NCI-H1092 (cell line): ENCODE data around the gene GREB1L.
"Not testable (repeated sequence)": the region's sequence is repeated elsewhere in the genome, so short reads cannot be mapped to it uniquely, and the experiment has no call there.

Source experiments
- DNase-seq: peaks from one replicate; lab custom pipeline; 2025; lab: John Stamatoyannopoulos, UW

GREB1L gene

DNA sequence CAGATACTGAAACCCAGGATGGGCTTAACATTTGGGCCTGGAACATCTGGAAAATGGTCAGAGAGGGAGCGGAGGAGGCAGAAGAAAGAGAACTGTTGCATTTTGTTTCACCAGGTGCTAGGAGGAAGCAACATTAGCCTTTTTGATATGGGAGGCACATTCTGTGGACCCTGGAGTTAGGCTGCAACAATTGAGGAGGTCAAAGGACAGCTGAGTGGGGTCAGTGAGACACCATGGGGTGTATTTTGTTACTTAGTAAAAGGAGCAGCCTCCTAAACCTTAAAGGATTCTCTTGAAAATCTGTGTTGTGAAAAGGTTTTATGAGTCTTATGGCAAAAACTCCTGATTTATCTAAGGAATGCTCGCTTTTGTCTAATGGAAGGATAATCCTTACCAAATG lies 124.9 kb downstream of the GREB1L start:
- DNase-seq = no peak

DNA sequence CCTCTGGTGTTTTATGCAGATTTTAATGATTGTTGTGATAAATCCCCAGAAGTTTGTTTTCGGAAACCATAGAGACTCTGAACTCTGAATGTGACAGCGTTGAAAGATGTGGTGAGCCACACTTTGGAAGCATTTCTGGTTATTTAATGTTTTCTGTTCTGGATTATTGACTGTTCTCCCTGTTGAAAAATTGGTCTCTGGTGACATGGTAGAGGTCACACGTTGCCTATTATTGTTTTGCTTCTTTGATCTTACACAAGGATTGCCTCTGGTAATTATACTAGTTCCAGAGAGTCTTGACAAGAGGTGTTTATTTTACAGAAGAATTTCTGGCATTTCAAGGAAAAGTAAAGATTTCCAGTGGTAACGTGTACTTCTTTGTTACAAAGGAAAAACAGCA lies 127.1 kb downstream of the GREB1L start:
- no peak for DNase-seq

DNA sequence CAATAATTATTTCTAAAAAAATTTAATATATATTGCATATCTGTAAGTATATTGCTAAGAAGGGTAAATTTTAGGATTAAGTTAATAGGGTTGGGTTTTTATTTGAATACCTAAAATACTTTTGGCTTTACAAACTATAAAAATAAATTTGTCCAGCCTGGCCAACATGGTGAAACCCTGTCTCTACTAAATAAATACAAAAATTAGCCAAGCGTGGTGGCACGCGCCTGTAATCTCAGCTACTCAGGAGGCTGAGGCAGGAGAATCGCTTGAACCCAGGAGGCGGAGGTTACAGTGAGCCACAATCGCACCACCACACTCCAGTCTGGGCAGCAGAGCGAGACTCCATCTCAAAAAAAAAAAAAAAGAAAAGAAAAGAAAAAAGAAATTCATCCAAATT lies 127.6 kb downstream of the GREB1L start:
- DNase-seq = not testable (repeated sequence)

DNA sequence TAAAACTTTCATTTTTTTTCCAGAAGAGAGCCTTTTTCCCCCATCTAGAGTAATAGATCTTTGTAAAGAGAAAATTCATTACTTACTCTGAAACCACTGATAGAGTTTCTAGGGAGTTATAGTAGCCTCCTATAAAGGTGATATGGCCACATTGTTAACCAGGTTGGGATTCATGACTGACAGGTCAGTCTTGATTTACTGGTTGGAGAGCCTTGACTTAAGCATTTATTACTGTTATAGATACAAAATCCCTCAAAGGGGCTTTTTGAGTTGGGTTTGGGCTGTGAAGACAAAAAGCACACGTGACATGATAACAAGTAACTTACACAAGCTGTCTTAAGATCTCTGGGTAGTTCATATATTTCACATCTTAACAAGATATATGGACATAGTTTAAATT lies 141.0 kb downstream of the GREB1L start:
- no peak for DNase-seq

DNA sequence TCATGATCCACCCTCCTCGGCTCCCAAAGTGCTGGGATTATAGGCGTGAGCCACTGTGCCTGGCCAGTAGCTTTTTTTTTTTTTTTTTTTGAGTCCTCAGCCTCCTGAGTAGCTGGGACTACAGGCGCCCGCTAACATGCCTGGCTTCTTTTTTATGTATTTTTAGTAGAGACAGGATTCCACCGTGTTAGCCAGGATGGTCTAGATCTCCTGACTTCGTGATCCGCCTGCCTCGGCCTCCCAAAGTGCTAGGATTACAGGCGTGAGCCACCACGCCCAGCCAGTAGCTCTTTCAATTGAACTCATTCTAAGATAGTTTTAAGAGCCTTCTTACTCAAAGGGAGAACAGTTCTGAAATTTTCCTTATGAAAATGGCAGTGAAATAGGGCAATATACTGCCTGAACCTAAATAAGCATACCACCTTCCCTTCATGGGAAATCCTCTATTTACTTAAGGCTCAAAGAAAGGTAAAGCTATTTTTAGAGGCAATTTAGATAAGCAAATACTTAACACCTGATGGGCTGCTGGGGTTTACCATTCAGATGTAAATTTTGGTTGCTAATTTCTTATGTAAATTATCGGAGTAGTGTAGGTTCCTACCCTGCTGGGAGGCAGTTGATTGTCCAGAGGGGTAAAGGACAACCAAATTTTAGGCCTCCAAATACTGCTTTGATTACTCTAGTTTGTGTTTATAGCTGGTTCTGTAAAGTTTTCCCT lies 144.7 kb downstream of the GREB1L start:
- DNase-seq = no peak

DNA sequence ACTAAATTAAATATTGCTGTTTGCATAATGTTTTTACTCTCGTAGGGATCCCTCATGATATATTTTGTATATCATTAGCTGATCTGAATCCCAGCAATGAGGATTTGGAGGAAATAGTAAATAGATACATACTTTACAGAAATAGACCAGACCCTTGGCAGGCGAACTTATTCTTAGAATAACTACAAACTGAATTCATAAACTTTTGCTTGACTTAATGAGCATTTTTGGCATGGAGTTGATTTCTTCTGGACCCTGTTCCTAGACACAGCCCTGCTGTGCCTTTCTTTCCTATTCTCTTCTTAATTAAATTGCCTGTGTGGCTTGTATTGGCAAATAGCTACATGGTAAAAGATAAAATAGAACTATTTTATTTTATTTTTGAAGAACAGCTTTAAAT lies 145.9 kb downstream of the GREB1L start:
- DNase-seq = no peak

DNA sequence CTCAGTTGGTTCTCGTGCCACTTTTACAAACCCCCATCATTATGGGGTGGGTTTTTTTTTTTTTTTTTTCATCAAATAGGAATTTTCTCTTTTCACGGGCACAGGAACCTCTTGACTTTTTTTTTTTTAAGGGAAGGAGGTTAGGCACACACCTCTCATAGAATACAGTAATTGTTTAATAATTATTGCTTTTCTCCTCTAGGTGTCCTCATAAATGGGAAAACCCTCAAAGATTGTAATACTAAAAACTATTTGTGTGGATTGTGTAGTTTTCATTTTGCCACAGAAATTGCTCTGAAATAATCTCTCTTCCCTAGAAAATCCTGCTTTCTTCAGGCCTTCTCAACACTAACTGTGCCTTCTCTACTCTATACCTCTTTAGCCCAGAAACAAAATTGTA lies 147.3 kb downstream of the GREB1L start:
- no peak for DNase-seq

DNA sequence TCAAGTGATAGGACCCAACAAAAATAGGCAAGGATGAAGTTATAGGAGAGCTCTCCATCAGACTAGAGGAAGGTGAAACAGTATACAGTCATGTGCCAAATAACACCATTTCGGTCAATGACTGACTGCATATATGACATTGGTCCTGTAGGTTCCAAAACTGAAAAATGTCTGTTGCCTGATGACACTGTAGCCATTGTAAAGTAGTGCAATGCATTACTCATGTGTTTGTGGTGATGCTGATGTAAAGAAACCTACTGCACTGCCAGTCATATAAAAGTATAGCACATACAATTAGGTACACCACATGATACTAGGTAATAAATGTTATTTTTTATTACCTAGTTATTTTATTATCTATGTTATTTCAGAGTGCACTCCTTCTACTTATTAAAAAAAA lies 147.9 kb downstream of the GREB1L start:
- no peak for DNase-seq

DNA sequence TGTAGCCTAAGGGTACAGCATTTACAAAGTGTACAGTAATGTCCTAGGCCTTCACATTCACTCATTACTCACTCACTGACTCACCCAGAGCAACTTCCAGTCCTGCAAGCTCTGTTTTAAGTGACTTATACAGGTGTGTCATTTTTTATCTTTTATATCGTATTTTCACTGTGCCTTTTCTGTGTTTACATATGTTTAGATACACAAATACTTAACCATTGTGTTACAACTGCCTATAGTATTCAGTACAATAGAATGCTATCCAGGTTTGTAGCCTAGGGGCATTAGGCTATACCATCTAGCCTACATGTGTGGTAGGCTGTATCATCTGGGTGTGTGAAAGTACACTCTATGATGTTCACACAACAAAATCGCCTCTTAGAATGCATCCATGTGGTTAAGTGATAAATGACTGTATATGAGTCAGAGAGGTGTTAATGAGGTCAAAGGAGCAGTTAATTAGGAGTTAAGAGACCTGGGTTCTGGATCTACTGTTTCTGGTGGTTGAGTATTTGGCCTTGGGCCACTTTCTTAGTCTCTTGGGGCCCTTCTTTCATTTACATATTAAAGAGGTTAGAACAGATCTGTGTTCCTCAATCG lies 149.1 kb downstream of the GREB1L start:
- no peak for DNase-seq

DNA sequence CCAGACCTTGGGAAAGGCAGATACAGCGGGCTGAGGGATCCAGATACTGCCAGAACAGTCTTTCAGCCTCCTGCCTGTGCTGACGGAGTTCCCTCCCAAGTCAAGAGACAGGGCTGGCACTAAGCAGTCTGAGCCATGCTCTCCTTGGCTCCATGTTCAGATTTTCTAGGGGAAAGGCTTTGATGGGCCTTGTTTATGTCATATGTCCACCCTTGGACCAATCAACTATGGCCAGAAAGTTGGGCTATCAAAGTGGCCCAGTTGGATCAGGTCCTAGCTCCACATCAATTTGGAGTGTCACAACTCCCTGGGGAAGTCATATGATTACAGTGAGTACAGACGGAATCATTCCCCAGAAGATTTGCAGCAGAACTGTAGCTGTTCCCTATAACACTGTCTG lies 152.0 kb downstream of the GREB1L start:
- DNase-seq = no peak

DNA sequence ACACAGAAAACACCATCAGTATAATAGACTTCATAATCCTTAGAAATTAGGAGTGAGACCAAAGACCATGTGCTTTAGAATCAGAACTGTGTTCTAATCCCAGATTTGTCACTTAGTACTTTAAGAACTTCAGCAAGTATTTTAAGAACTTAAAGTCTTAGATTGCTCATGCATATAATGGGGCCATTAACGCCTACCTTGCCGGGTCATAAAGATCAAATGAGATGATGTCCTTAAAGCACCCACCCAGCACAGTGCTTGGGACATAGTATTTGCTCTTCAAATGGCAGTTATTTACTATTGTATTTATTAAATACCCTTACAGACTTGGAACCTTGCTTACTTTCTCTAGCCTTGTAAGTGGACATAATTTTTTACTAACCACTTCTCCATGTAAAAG lies 156.1 kb downstream of the GREB1L start:
- no peak for DNase-seq

DNA sequence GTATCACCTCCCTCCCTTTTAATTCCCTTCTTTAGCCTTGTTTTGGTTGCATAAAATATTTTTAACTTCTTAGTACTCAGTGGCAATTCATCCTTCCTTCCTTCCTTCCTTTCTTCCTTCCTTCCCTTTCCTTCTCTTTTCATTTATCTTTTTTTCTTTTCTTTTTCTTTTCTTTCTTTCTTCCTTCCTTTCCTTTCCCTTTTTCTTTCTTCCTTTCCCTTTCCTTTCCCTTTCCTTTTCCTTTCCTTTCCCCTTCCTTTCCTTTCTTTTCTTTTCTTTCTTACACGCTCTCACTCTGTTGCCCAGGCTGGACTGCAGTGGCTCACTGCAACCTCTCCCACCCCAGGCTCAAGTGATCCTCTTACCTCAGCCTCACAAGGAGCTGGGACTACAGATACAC lies 160.2 kb downstream of the GREB1L start:
- DNase-seq = no peak

DNA sequence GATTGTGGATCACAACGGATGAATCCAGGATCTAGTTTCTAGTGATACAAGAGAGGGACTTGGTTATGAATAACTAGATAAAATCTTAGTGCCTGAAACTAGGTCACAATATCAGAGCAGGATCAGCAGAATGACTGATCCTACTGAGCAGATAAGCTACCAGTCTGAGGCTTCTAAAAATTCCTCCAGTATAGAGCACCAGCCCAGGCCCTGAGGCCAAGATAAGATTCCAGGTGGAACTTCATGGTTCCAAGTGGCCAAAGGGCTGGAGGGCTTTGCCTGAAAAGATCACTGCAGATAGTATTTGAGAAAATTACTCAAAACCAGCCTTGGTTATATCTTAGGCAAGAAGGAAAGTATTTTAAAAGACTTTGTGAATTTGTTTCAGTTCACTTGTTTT lies 162.4 kb downstream of the GREB1L start:
- DNase-seq = no peak

DNA sequence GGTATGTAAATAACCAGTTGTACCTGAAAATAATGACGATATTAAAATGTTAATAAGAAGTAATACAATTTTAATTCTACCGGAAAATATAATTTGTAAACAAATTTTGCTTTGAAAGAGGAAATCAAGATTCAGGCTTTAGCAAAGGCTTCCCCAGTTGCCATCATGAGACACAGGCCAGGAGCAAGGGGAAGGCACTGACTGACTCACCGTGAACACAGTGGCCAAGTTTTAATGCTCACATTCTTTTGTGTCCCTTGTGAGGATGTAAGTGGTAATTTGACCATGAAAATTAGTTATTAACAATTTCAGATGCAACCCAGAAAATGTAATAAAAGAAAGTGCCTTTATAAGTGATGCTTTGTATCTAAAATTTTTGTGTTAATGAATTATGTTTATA lies 164.1 kb downstream of the GREB1L start:
- DNase-seq = no peak

DNA sequence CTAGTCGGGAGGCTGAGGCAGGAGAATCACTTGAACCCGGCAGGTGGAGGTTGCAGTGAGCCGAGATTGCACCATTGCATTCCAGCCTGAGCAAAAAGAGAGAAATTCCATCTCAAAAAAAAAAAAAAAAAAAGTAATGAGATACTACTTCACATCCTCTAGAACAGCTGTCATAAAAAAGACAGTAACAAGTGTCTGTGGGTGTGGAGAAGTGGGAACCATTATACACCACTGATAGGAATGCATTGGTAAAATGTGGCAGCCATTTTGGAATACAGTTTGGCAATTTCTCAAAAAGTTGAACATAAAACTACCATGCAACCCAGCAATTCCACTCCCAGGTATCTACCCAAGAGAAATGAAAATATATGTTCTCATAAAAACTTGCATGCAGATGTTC lies 166.6 kb downstream of the GREB1L start:
- DNase-seq = no peak

DNA sequence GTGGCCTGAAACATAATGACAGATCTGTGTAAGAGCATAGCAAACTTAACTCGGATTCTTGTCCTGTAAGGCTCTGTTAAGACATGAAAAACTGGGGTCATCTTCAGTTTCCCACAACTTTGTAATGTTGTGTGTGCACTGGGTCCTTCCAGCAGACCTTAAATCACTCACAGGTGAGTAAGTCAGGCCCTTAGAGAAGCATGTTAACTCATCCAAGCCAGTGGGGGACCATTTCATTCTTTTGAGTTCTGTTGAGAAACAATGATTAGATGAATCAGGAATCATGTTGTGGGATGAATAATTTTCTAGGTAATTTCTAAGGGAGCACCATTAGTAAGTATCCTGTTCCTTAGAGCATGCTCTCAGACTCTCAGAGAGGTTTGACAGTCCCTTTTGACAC lies 191.4 kb downstream of the GREB1L start:
- DNase-seq = no peak

DNA sequence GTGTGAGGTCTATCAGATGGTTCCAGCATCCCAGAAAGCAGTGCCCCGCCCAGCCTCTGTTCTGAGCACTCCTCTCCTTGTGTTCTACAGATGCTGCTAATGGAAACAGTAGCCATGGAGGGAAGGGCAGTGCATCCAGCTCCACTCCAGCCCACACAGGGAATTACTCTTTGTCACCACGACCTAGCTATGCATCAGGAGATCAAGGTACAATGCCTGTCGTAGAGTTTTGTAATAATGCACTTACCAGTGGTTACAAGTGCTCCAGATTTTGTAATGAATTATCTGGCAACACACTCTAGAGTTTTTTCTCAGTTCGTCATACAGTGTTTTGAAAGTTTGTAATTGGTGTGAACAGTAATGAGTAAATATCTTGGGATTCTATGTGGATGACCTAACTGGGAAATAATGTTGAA lies 197.4 kb downstream of the GREB1L start:
- DNase-seq = no peak

DNA sequence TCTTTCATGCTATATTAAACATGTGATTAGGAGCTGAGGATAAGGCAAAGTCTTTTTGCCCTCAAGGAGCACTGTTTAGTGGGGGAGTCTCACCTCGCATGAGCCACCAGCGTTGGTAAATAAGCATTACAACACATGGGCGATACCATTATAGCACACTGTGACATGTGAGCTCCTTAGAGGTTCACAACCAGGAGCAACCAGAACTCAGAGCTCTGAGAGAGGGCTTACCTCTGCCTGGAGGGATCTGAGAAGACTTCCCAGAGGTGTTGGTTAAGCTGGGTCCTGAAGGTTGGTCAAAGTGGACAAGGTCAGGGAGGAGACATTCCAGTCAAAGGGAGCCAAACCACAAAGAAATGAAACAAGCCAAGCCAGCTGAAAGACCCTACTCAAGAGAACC lies 199.6 kb downstream of the GREB1L start:
- no peak for DNase-seq

DNA sequence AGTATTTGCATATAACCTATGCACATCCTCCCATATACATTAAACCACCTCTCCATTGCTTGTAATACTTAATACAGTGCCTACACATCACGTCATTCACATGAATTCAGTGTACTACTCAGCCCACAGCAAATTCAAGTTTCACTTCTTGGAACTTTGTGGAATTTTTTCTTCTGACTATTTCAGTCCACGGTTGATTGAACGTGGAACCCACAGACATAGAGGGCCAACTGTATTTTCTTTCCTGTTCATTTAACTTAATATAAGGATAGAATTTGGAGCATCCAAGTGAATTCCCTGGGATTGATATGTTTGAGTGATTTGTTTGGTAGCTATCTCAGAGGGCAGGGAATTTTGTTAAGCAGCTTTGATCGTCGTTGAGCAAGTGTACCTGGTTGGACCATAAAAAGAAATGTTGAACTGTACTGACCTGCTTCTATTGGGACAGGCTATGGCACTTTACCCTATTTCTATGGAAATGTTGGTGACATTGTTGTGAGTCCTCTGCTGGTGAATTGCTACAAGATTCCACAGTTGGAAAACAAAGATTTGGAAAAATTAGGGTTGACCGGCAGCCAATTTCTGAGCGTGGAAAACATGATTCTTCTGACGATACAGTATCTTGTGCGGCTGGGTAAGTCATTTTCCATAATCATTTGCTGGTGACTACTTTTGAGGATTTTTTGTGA lies 201.9 kb downstream of the GREB1L start:
- DNase-seq = no peak

DNA sequence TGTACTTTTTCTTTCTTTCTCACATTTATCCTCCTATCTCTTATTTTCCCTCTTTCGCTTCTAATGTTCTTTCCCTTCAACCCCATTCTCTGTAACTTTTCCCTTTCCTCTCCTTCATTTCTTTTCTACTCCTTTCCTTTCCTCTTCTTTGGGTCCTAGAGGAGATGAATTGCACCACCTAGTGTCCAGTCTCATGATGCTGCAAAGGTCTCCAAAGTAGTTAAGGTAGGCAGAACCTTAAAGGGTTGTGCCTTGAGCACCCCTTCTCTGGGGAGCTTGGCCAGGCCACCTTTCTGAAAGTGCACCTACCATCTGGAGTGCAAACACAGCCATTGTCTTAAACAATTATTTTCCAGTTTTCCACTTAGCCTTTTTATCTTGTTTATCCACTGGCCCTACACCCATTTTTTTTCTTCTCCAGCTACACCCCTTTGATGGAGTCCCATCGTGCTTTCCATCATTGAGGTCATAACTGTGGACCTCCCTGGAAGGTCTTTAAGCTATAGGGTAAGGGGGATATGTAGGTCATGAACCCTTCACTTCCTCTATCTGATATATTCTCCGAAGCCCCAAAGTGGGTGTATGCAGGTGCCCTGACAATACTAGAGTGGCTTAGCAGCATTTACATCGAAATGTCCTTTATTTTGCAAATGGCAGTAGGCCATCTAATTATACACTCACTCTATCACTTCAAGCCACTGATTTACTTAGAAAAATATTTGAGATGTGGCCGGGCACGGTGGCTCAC lies 202.6 kb downstream of the GREB1L start:
- peak; percentile 3 for DNase-seq

DNA sequence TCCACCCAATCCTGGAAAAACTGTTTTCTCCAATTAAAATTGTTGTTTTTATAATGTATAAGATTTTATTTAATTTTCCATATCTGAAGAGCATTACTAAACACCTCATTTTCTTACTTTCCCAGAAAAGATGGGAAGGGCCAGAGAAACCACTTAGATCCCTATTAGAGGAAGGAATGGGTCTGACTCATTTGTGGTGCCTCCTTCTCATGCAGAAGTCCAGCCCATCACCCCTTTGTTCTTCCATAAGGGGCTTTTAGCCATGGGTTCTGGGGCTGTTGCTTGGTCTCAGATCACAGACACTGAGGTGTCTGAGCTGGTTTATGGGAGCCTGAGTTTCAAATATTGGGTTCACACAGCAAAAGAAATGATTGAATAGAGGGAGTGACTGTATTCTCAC lies 206.3 kb downstream of the GREB1L start:
- no peak for DNase-seq

DNA sequence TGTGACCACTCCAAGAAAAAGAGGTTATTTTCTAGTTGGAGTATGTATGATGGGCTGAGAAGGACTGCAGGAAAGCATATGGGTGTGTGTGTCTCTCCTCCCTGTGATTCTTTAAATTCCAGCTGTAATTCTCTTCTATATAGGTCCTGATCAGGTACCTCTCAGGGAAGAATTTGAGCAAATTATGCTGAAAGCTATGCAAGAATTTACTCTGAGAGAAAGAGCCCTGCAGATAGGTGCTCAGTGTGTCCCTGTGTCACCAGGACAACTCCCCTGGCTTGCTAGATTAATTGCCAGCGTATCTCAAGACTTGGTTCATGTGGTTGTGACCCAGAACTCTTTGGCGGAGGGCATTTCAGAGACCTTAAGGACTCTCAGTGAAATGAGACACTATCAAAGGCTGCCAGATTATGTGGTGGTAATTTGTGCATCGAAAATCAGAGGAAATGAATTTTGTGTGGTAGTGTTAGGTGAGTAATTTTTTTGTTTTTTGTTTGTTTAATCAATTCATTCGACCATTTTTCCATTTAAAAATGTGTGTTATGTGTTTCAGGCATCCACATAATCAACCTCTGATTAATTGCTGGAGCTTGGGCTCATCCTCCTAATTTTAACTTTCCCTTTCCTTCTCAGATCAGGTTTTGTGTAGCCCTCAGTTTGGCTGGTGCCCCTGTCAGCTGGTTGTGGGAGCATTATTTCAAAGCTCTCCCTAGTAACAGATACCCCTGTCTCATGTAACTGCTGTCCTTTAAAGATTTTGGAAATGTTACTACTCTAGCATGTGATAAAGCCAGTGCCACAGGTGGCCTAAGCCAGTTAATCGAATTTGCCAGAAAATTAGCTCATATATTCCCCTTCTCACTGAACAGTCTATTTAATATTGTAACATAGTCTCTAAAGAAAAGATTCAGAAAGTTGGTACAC lies 207.6 kb downstream of the GREB1L start:
- no peak for DNase-seq
